ENCODE results near the gene PHF19. TPM values are rescaled to one million over a fixed set of nuclear protein-coding genes. Genes with fewer than 3 reads are reported as not detected.

Gene PHF19
- total RNA-seq, 1 experiment from 2014 or later = 39.0 TPM

DNA sequence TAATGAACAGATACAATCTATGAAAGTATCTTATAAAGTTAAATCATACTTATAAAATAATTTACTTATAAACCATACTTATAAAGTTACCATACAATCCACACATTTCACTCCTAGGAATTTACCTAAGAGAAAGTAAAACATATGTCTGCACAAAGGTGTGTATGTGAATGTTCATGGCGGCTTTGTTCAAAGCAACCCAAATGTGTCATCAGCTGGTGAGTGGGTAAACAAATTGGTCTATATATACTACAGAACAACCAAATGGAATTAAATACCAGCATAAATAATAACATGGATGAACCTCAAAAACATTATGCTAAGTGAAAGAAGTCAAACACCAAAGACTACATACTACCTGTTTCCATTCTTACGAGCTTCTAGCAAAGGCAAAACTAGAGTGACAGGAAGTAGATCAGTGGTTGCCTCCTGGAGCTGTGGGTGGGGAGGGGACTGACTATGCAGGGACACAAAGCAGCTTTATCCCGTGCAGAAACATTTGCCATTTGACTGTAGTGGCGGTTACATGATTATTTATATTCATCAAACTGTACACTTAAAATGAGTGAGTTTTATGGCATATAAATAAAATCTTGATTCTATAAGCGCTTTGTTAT is 39.0 kb upstream of the PHF19 start:
- POLR2A ChIA-PET = no interaction called here
- CTCF ChIA-PET = interaction anchor here (0.9 to 1.8 kb wide), 10 partner anchors 10 to 160 kb away, joined by 3 to 12 read pairs (median 3); no protein-coding TSS in a partner anchor
- Mint-ChIP-seq H3K27me3 (ENCODE audit: low read depth) (no peaks in the 10 kb centered on the region; the same call in 1 of the 2 replicates), H3K4me3 (no peak overlapping the region), H3K9me3 (peaks cover 11% of the 10 kb centered on the region), H3K4me1 (peaks cover 43% of the 10 kb centered on the region), H3K27ac (no peak overlapping the region), H3K36me3 (peaks cover 5% of the 10 kb centered on the region)
- DNase-seq (ENCODE audit: low spot score) (no peak), ATAC-seq (no peak)
- TF ChIP-seq FOXJ3 (CRISPR knock-in tag; IDR thresholded peaks at IDR 0.05; ENCODE audit: borderline replicate concordance) = no peak
- TF ChIP-seq TCF7 (CRISPR knock-in tag; IDR thresholded peaks at IDR 0.05; ENCODE audit: low read depth) = no peak
- no peak for TF ChIP-seq MAX (CRISPR knock-in tag; IDR thresholded peaks at IDR 0.05)
- no peak for TF ChIP-seq E2F4 (CRISPR knock-in tag; IDR thresholded peaks at IDR 0.05; ENCODE audit: borderline replicate concordance, low read depth)
- TF ChIP-seq, protein P1, sequence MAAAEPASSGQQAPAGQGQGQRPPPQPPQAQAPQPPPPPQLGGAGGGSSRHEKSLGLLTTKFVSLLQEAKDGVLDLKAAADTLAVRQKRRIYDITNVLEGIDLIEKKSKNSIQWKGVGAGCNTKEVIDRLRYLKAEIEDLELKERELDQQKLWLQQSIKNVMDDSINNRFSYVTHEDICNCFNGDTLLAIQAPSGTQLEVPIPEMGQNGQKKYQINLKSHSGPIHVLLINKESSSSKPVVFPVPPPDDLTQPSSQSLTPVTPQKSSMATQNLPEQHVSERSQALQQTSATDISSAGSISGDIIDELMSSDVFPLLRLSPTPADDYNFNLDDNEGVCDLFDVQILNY (CRISPR knock-in tag; IDR thresholded peaks at IDR 0.05) = no peak
- TF ChIP-seq SP1 (CRISPR knock-in tag; conservative IDR thresholded peaks at IDR 0.05) = no peak
- no peak for TF ChIP-seq NR3C1 (CRISPR knock-in tag; conservative IDR thresholded peaks at IDR 0.05; ENCODE audit: low read depth)
- TF ChIP-seq, protein P2, sequence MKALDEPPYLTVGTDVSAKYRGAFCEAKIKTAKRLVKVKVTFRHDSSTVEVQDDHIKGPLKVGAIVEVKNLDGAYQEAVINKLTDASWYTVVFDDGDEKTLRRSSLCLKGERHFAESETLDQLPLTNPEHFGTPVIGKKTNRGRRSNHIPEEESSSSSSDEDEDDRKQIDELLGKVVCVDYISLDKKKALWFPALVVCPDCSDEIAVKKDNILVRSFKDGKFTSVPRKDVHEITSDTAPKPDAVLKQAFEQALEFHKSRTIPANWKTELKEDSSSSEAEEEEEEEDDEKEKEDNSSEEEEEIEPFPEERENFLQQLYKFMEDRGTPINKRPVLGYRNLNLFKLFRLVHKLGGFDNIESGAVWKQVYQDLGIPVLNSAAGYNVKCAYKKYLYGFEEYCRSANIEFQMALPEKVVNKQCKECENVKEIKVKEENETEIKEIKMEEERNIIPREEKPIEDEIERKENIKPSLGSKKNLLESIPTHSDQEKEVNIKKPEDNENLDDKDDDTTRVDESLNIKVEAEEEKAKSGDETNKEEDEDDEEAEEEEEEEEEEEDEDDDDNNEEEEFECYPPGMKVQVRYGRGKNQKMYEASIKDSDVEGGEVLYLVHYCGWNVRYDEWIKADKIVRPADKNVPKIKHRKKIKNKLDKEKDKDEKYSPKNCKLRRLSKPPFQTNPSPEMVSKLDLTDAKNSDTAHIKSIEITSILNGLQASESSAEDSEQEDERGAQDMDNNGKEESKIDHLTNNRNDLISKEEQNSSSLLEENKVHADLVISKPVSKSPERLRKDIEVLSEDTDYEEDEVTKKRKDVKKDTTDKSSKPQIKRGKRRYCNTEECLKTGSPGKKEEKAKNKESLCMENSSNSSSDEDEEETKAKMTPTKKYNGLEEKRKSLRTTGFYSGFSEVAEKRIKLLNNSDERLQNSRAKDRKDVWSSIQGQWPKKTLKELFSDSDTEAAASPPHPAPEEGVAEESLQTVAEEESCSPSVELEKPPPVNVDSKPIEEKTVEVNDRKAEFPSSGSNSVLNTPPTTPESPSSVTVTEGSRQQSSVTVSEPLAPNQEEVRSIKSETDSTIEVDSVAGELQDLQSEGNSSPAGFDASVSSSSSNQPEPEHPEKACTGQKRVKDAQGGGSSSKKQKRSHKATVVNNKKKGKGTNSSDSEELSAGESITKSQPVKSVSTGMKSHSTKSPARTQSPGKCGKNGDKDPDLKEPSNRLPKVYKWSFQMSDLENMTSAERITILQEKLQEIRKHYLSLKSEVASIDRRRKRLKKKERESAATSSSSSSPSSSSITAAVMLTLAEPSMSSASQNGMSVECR (CRISPR knock-in tag; IDR thresholded peaks at IDR 0.05; ENCODE audit: borderline replicate concordance) = no peak
- no peak for TF ChIP-seq FOXP1 (CRISPR knock-in tag; IDR thresholded peaks at IDR 0.05; ENCODE audit: borderline replicate concordance)
- TF ChIP-seq ATF1 (CRISPR knock-in tag; IDR thresholded peaks at IDR 0.05) = no peak
- TF ChIP-seq HMGXB4 (CRISPR knock-in tag; IDR thresholded peaks at IDR 0.05) = no peak
- TF ChIP-seq ZNF121 (CRISPR knock-in tag; IDR thresholded peaks at IDR 0.05) = no peak
- no peak for TF ChIP-seq TEAD1 (CRISPR knock-in tag; IDR thresholded peaks at IDR 0.05)

GRCh38 chr9:120914953-120915352 is 38.0 kb upstream of the PHF19 start:
- POLR2A ChIA-PET = no interaction called here
- no peak for ATAC-seq
- no peak for DNase-seq (ENCODE audit: low spot score)
- H3K36me3 Mint-ChIP-seq = peaks cover 5% of the 10 kb centered on the region
- H3K27me3 Mint-ChIP-seq (ENCODE audit: low read depth) = no peaks in the 10 kb centered on the region; the same call in 1 of the 2 replicates
- no peak overlapping the region for H3K27ac Mint-ChIP-seq
- CTCF ChIA-PET = no interaction called here
- H3K4me3 Mint-ChIP-seq = no peak overlapping the region
- H3K4me1 Mint-ChIP-seq = peaks cover 37% of the 10 kb centered on the region
- peaks cover 11% of the 10 kb centered on the region for H3K9me3 Mint-ChIP-seq
- TF ChIP-seq ZNF416 (CRISPR knock-in tag; IDR thresholded peaks at IDR 0.05) (no peak), RORB (CRISPR knock-in tag; IDR thresholded peaks at IDR 0.05) (no peak), OVOL2 (CRISPR knock-in tag; IDR thresholded peaks at IDR 0.05; ENCODE audit: borderline replicate concordance) (no peak), NR3C1 (CRISPR knock-in tag; conservative IDR thresholded peaks at IDR 0.05; ENCODE audit: low read depth) (no peak), ZNF317 (CRISPR knock-in tag; IDR thresholded peaks at IDR 0.05; ENCODE audit: borderline replicate concordance, low read depth) (no peak), SOX15 (CRISPR knock-in tag; IDR thresholded peaks at IDR 0.05) (no peak), ZNF281 (CRISPR knock-in tag; IDR thresholded peaks at IDR 0.05) (no peak), HMGXB4 (CRISPR knock-in tag; IDR thresholded peaks at IDR 0.05) (no peak), ATF1 (CRISPR knock-in tag; IDR thresholded peaks at IDR 0.05) (no peak)
- TF ChIP-seq, protein P3, sequence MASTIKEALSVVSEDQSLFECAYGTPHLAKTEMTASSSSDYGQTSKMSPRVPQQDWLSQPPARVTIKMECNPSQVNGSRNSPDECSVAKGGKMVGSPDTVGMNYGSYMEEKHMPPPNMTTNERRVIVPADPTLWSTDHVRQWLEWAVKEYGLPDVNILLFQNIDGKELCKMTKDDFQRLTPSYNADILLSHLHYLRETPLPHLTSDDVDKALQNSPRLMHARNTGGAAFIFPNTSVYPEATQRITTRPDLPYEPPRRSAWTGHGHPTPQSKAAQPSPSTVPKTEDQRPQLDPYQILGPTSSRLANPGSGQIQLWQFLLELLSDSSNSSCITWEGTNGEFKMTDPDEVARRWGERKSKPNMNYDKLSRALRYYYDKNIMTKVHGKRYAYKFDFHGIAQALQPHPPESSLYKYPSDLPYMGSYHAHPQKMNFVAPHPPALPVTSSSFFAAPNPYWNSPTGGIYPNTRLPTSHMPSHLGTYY (CRISPR knock-in tag; IDR thresholded peaks at IDR 0.05) = no peak
